ENCODE measurements around the gene RNLS.
"Not testable (repeated sequence)": the region's sequence is repeated elsewhere in the genome, so short reads cannot be mapped to it uniquely, and the experiment has no call there.

Gene RNLS

GRCh38 chr10:88309365-88309764, 273.8 kb downstream of the RNLS start:
- DNase-seq (ENCODE audit: low read depth in 1 of 2, low spot score in 1 of 2): no peak

DNA sequence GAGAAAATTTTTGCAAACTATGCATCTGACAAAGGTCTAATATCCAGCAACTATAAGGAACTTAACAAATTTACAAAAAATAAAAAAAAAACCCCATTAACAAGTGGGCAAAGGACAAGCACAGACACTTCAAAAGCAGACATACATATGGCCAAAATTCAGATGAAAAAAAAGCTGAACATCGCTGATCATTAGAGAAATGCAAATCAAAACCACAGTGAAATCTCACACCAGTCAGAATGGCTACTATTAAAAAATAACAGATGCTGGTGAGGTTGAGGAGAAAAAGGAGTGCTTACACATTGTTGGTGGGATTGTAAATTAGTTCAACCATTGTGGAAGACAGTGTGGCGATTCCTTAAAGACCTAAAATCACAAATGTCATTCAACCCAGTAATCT, 274.8 kb downstream of the RNLS start:
- not testable (repeated sequence) for DNase-seq (ENCODE audit: low read depth in 1 of 2, low spot score in 1 of 2)

DNA sequence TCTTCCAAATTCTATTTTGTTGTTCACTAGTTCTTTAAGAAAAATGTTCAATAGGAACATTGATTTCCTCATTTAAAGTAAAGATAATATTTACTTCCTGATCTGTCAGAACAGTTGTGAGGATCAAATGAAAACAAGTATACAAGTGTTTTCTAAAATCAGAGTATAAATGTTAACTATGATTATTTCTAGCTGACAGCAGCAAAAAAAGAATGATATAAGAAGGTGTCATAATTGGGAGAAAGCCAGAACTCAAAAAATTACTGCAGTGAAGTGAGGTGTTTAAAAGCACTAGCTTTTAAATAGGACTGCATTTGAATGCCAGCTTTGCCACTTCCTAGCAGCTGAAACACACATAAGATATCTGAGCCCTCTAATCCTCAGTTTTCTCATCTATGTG, 283.3 kb downstream of the RNLS start:
- no peak for DNase-seq (ENCODE audit: low read depth in 1 of 2, low spot score in 1 of 2)

DNA sequence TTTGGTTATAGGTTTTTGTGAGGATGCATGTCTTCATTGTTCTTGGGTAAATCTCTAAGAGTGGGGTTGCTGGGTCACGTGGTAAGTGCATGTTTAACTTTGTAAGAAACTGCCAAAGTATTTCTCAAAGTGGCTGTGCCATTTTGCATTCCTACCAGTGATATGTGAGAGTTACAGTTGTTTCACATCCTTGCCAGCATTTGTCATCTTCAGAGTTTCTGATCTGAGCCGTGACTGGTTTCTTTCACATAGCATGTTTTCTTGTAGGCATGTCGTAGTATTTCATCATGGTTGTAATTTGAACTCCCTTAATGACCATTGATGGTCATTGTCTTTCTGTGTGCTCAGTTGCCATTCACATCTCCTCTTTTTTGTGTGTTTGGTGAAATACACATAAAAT, 286.0 kb downstream of the RNLS start:
- DNase-seq (ENCODE audit: low read depth in 1 of 2, low spot score in 1 of 2): no peak

DNA sequence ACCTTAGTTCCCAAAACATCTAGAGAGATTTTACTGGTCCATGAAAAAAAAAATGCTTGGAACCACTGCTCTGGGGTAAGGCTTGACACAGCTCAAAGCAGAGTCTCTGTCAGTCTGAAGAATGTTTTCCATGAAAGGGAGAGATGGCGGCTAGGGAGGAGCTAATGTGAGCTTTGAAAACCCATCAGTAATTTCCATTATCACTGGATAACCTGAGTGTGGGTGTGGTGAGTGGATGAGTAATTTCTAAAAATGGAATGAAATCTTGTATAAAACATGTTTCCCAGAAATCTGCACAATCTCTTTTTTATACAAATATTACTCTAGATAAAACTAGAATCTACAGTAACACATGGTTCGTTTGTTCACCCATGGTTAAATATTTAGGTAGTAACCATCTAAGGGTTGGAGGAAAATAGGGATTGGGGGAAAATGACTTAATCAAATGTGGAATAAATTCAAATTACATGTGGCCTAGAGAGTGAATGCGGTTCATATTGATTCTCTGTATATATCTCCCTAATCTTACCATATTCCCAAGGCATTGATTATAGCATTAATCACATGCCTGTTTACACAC, 289.4 kb downstream of the RNLS start:
- no peak for DNase-seq (ENCODE audit: low read depth in 1 of 2, low spot score in 1 of 2)

DNA sequence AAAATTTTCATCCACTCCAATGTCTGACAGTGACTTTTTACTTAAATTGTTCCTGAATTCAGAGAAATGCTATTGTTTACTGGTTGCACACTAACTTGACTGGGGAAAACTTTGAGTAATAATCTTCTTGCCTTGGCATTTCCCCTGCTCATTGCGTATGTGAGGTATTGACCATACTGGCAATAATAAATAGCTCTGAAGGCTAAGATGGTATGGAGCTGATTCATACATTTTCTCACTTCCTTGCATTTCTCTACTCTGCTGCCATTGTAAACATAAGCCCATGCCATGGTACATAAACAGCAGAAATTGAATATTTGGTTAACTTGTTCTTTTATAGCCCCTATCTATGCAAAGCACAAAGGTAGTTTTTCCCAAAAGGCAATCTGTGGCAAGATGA, 290.0 kb downstream of the RNLS start:
- DNase-seq (ENCODE audit: low read depth in 1 of 2, low spot score in 1 of 2): no peak

- DNase-seq (ENCODE audit: low read depth in 1 of 2, low spot score in 1 of 2): no peak
Observed at GRCh38 chr10:88292185-88292514, 291.0 kb downstream of the RNLS start.

GRCh38 chr10:88291289-88292184, 291.6 kb downstream of the RNLS start:
- no peak for DNase-seq (ENCODE audit: low read depth in 1 of 2, low spot score in 1 of 2)

GRCh38 chr10:88289342-88289741, 293.8 kb downstream of the RNLS start:
- no peak for DNase-seq (ENCODE audit: low read depth in 1 of 2, low spot score in 1 of 2)

GRCh38 chr10:88288320-88289059, 294.6 kb downstream of the RNLS start:
- DNase-seq (ENCODE audit: low read depth in 1 of 2, low spot score in 1 of 2): no peak

DNA sequence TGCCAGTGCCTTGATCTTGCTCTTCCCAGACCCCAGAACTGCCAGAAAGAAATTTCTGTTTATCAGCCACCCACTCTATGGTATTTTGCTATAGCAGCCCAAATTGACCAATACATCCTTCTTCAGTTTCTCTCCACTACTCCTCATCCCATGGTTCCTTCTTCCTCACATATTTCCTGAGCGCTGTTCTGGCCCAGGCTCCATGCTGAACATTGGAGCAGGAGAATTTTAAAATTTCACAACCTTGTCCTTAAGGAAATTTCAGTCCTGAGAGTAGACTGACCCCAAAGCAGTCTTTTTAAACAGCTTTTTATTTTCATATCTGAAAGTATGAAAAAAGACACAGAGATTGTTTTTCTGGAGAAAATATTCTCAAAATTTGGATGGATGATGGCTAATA, 297.1 kb downstream of the RNLS start:
- DNase-seq (ENCODE audit: low read depth in 1 of 2, low spot score in 1 of 2): no peak

GRCh38 chr10:88281592-88282347, 301.3 kb downstream of the RNLS start:
- DNase-seq (ENCODE audit: low read depth in 1 of 2, low spot score in 1 of 2): no peak

DNA sequence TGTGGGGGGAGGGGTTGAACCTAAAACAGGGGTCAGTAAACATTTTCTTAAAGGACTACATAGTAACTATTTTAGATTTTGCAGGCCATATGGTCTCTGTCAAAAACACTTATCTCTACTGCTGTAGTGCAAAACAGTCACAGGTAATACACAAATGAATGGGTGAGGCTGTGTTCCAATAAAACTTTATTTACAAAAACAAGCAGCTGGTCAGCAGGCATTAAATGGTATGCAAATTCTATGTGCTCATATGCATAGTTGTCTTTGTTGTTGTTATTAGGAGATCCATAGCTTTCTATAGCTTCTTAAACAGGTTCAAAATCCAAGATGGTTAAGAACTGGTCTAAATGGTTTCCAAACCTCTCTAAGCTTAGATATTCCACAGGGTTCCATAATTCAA, 302.6 kb downstream of the RNLS start:
- DNase-seq (ENCODE audit: low read depth in 1 of 2, low spot score in 1 of 2): no peak

DNA sequence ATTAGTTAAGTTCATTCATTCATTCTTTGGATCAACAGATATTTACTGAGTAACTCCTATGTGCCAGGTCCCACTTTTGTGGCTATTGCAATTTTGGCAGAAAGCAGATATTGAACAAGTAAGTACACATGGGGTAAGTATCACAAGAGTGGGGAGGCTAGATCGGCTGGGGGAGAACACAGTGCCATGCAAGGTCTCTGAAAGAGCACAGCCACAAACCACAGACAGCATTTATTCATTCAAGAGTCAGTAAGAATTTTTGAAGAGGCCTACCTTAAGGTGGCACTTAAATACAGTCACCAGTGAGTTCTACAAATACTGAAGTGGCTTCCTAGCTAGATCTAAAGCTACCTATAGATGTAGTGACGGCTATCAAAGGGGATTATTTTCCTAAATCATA, 304.2 kb downstream of the RNLS start:
- no peak for DNase-seq (ENCODE audit: low read depth in 1 of 2, low spot score in 1 of 2)

GRCh38 chr10:88276945-88277344, 306.2 kb downstream of the RNLS start:
- DNase-seq (ENCODE audit: low read depth in 1 of 2, low spot score in 1 of 2): not testable (repeated sequence)

DNA sequence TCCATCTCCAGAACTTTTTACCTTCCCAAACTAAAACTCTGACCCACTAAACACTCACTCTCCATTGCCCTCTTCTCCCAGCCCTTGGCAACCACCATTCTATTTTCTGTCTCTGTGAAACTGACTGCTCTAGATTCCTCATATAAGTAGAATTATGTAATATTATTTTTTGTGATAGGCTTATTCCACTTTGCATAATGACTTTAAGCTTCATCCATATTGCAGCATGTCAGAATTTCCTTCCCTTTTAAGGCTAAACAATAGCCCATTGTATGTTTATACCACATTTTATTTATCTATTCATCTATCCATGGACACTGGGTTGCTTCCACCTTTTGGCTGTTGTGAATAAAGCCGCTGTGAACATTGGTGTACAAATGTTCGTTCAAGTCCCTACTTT, 308.8 kb downstream of the RNLS start:
- DNase-seq (ENCODE audit: low read depth in 1 of 2, low spot score in 1 of 2): no peak

DNA sequence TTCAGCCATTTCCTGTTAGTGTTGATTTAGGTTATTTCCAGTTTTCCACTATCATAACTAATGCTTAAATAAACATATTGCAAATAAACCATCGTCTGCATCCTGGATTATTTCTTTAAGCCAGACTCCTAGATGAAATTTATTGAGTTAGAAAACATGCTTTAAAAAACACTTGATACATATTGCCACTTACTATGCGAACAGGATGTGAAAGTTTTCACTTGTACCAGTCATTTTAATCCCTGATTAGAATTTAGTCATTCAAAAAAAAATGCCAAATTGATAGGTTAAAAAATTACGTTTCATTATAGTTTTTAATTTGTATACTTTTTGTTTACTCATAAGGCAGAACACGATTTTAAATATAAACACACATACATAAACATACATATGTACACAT, 309.6 kb downstream of the RNLS start:
- DNase-seq (ENCODE audit: low read depth in 1 of 2, low spot score in 1 of 2): no peak

GRCh38 chr10:88271761-88272543, 311.2 kb downstream of the RNLS start:
- DNase-seq (ENCODE audit: low read depth in 1 of 2, low spot score in 1 of 2): no peak

DNA sequence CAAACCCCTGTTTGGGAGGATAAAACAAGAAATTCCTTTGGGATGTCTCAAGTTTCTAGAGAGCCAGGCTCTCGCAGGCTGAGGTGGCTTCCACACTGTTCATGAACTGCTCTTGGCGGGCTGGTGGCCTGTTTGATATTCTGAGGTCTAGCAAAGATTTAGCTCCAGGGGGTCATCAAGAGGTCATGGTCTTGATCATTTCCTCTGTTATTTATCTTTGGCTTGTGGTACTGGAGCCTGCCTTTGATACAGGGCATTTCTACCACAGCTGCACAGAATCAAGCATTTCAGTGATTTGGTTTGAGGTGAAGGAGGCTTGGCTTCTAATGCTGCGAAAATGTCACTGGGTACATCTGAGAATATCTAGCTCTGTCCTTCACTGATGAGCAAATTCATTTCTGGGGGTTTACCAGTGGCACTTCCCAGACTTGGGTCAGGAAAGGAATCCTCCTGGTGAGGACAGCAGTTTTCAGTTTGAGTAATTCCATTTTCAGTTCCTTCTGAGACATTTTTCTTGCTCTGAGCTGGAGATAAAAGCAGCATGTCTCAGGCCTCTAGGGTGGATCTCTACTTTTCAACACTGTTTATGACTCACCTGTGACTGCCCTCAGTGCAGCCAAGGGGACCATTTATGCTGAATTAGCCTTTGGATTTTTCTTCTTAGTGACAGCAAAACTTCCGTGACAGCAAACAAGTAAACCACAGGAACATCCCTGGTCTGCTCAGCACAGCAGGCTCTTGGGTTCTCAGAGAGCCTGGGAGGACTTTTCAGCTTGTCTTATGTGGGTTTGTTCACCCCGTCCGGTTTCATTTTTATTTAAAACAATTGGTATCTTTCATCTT, 312.0 kb downstream of the RNLS start:
- peak in 1 of 2 donors; percentile 13 for DNase-seq (ENCODE audit: low read depth in 1 of 2, low spot score in 1 of 2)
